HG03432 (cell line): ENCODE data around the gene TANC1.

Experiments
- ATAC-seq: cut with Tn5 transposase; IDR thresholded peaks from one replicate; pipeline ENCODE4 v1.9.1; 2021; ENCODE audit warnings: mild to moderate bottlenecking, moderate library complexity; ENCODE audit not compliant: unreplicated experiment

Gene TANC1

DNA sequence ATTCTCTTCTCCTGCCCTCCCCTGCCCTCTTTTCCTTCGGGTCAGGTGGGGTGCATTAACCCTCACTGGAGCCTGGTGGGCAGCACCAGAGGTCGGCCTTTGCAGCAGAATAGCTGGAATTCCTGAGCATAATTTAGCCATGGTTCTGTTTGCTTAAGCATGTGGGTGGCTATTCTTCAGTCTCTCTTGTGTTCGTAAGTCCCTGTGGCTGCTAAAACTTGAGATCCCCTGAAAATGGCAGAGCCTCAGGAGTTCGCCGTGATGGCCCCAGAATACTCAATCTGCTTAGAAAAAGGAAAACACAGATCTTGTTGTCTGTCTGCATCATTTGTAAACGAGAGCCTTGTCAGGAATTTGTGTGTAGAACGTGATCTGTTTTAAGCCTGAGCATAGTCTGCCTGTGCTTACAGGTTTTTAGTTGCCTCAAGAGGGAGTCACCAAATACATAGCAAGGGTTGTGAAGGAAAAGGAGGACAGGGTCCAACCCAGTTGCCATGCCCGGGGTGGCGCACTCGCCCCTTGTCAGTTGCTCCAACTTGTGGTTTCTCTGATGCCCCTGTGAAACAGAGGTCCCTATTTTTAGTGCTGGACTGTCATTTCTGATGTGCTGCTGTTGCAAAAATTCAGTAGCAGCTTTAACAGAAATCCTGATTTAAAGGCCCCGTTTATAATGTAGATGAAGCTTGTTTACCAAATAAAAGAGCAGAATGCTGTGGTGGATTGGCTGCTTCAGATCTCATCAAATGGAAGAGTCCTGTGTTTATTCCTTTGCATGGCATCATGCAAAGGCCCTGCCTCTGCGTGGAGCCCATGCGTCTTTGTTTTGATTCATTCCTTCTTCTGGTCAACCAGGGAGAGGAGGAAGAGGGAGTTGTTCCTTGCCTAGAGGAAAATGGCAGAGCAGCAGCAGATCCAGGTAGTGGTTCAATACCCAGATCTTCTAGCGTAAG lies 243.3 kb downstream of the TANC1 start:
- ATAC-seq, result no peak

DNA sequence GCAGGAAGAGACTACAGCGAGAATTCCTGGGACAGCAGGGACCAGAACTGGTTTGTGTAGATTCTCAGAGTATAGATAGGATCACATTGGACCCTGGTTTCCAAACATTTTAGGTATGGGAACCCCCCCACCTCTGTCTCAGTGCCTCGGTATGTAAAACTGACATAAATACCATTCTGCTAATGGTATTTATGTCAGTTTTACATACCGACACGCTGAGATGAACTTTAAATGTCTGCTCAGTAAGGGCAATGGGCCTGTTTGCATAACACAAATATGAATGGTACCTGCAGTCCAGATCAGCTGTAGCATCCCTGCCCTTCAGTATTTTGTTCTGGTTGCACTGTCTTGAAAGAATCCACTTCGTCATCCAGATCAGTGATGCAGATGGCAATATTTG lies 244.9 kb downstream of the TANC1 start:
- no peak for ATAC-seq

DNA sequence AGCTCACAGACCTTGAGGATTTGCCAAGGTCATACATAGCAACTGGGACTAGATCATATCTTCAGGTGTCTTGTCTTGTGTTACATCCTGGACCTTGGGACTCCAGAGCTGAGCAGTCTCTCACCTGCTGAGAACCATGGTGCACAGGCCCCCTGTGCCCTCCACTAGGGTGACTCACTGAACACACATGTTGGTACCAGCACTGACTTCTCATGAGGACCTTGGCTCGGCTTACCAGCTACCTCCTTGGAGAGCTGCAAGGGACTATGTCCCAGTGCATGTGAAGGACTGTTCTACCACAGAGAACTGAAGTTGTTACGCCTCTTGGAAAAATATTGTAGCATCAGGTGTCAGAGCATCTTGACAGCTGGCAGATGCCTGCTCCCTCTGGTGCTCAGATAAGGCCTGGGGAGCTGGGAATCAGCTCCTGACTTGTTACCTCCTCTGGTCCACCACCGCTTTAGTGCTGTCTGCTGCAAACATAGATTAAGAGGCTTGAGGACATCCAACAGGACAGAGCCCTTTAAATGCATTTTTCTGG lies 246.0 kb downstream of the TANC1 start:
- ATAC-seq, result no peak

DNA sequence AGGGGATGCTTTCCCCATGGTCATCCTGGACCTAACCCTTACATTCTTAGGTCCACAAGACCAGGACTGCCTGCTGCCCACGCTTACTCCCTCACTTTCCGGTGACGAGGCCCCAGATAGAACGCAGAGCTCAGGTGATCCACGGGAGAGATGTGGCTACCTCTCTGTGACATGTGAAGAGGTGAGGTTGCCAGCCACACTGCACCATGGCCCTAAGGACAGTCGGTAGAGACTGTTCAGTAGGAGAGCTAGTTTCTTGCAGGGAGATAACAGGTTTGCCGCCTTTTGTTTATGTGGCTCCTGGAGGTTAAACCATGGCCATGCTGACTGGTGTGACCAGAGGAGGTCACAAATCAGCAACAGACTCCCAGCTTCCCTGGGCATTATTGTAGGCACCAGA lies 246.7 kb downstream of the TANC1 start:
- ATAC-seq, result no peak

DNA sequence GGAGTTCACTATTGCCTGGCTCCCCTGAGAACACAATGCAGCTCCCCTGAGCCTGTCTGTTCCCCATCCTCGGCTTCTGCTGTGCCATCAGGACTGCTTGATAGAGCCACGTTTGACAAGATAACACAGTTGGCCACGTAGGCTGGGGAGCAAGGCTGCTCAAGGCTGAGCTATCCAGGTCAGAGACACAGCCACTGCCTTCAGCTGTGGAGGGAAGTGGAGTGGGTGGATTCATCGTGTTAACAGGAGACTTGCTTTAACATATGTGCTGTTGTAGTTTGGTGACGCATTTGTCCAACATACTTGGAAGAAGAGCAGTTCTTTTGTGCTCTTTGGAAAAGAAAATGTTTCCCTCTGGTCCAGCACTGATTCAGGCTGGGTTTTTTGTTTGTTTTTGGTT lies 249.2 kb downstream of the TANC1 start:
- no peak for ATAC-seq

DNA sequence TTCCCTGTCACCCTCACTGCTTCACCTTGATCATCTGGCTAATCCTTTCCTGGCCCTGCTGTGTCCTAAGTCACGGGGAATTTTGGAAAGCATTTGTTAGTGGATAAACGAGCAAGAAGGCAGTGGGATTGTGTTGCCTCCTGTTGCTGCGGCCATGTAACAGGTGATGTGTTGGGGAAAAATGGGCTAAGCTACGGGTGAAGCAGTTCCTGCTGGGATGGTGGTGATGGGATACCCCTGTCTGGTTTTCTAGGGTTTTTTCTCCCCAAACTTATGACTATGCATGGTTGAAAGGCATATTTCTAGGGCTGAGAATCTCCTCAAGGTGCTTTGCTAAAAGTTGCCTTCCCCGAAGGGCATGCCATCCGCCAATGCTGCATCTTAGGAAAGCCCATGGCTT lies 249.9 kb downstream of the TANC1 start:
- ATAC-seq, result no peak

DNA sequence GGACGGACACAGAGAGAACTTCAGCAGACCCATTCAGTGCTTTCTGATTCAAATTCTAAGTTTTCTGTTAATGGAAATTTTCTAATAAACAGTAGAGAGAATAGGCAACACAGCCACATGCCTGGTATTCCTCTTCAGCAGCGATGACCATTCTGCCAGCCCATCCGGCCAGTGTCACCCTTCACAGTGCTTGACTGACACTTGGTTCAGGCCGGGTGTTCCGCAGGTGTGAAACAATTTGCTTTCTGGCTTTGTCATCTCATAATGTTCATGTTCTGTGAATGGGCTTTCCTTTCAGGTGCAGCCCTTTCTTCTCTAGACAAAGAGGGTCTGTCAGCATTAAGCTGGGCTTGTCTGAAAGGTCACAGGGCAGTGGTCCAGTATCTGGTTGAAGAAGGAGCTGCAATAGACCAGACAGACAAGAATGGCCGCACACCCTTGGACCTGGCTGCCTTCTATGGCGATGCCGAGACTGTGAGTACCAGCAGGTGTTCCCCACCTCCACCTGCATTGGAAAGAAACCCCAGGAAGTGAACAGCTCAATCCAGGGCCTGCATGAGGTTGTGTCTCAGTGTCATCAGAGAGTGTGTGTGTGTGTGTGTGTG lies 251.1 kb downstream of the TANC1 start:
- ATAC-seq, result no peak

DNA sequence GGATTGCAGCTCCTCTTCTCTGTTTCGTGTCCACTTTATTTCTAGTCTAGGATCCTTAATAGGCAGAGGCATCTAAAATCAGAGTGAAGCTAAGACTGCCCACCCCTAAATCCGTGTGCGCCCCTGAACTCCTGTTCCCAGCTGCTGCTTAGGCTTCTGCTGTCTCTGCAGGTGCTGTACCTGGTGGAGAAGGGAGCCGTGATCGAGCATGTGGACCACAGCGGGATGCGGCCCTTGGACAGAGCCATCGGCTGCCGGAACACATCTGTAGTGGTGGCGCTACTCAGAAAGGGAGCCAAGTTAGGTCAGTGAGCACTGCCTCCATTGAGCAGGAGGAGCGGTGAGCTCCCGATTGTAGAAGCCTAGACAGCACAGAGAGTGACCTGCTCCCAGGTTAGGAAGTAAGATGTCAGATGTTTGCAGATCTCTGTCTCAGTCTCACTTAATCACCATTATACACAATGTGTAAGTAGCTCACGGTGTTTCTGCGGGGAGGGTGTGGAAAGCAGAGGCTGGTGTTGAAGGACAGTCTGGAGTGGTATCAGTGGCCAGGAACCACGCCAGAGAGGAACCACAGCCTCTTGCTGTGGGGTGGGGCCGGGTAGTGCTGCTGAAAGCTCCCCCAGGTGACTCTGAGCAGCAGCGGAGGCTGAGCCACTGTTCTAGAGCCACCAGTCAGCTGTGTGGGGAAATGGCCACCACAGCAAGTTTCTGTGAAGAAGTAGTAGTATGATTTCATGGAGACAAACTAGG lies 255.8 kb downstream of the TANC1 start:
- ATAC-seq, result no peak

DNA sequence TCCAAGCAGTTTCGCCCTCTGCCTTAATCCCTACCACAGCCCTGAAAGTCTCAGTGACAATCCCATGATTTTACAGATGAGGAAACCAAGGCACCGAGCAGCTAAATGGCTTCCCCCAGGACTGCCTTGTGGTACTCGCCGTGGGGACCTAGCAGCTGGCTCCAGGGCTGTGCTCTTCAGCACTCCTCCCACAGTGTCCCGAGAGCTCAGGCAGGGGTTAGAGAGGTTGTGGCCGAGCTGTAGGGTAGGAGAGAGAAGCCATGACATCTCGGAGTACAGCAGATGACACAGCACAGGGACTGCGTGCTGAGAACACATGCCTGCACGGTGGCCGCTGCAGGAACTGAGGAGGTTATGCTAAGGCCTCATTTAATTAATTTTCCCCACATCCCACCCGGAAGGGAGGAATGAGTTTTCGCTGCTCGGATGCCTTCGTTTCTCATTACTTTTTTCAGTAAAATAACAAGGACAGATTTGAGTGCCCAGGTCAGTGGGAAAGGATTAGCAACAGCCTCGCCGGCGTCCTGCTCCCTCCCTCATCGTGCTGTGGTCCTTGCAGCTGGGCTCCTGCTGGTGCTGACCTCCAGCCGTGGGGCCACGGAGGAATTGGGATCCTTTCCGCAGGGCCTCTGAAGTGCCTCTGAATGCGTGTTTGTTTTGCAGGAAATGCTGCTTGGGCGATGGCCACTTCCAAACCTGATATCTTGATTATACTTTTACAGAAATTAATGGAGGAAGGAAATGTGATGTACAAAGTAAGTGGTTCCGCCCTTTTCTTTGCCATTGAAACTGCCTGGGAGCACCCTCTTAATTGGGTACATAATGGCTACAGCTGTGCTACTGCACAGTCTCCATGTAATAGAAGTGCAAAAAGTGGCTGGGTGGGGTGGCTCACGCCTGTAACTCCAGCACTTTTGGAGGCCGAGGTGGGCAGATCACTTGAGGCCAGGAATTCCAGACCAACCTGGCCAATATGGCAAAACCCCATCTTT lies 256.9 kb downstream of the TANC1 start:
- ATAC-seq, result no peak

DNA sequence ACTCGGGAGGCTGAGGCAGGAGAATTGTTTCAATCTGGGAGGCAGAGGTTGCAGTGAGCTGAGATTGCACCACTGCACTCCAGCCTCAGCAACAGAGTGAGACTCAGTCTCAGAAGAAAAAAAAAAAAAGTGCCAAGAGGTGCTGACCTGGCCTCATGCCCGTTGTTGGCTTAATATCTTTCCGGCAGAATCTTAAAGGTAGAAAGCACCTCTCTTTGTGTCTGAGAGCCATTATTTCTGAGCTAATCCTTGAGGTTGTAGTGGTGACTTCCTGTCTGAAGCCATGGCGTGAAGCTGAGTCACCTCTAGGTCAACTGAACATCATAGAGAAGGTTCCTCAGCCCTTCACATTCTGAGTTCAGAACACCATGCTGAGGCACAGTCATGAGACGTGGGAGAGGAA lies 257.6 kb downstream of the TANC1 start:
- ATAC-seq, result no peak

DNA sequence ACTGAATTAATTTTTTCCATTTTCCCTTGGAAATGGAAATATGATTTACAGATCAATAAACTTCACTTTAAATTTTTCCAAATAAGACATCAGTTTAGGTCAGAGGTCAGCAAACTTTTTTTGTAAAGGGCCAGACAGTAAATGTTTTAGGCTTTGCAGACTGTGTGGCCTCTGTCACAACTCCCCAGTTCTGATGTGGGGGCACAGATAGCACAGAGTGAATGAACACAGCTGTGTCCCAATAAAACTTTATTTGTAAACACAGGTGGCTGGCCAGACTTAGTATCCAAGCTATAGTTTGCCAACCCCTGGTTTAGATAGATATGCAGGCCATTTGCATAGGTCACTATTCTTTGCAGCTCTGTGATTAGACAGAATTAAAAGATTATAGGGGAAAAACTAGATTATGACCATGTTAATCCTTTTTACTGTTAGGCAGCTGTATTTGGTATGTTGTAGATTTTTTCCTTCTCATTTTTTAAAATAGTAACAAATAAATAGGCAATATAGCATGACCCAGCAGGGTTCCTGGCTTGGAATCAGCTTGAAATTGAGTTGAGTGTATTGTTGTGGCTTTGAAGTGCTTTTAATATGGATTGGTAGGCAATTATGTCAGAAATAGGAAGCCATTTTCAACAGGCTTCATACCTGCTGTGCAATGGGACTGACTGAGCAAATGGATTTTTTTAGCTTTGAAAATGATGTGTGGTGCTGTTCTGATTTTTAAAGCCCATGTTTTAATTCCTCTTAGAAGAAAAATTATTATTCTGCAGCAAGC lies 258.4 kb downstream of the TANC1 start:
- ATAC-seq, result no peak

DNA sequence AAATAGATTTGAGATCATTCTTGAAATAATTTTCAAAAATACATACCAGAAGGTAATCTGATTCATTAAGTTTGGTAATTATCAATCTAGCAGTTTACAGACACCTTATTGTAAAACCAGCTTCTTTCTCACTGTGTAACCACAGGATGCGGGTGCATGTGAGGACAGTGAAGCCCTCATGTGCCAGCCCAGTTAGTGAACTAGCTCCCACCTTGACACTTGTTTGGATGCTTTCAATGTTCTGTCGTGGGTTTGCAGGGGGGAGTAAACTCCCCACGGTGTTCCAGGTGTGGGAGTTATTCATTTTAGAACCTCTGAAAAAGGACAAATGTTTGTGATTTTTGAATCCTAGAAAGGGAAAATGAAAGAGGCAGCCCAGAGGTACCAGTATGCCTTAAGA lies 259.0 kb downstream of the TANC1 start:
- no peak for ATAC-seq

DNA sequence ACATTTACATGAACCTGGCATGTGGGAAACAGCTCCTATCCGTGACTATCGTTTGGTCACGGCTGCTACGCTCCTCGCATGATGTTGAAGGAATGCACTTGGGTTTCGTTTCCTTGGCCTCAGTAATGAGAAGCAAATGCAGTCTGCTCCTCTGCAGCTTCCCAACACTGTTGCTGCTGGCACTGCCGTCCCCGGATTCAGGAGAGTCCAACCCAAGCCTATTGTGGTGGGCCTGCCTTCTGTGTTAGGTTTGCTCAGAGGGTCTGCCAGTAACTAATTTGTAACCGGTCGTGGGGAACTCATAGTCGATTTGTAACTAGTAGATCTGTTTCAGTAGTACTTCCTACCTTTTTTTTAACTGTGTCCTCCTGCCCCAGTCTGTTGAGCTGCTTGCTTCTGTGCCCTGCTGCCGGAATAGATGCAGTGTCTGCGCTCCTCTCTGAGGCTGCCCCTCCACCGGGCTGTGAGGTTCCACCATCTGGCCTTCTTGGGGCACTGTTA lies 259.7 kb downstream of the TANC1 start:
- no peak for ATAC-seq

DNA sequence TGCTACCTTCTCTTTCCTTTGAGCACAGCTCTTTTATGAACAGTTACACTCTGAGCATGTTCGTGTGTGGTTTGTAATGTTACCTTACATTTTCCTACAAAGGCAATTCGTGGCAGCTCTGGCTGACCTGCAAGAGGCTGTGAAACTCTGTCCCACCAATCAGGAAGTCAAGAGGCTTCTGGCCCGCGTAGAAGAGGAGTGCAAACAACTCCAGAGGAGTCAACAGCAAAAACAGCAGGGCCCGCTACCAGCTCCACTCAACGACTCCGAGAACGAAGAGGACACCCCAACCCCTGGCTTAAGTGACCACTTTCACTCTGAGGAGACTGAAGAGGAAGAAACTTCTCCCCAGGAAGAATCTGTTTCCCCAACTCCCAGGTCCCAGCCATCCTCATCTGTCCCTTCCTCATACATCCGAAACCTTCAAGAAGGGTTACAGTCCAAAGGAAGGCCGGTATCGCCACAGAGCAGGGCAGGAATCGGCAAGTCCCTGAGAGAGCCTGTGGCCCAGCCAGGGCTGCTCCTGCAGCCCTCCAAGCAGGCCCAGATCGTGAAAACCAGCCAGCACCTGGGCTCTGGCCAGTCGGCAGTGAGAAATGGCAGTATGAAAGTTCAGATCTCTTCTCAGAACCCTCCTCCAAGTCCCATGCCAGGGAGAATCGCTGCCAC lies 261.2 kb downstream of the TANC1 start:
- no peak for ATAC-seq

DNA sequence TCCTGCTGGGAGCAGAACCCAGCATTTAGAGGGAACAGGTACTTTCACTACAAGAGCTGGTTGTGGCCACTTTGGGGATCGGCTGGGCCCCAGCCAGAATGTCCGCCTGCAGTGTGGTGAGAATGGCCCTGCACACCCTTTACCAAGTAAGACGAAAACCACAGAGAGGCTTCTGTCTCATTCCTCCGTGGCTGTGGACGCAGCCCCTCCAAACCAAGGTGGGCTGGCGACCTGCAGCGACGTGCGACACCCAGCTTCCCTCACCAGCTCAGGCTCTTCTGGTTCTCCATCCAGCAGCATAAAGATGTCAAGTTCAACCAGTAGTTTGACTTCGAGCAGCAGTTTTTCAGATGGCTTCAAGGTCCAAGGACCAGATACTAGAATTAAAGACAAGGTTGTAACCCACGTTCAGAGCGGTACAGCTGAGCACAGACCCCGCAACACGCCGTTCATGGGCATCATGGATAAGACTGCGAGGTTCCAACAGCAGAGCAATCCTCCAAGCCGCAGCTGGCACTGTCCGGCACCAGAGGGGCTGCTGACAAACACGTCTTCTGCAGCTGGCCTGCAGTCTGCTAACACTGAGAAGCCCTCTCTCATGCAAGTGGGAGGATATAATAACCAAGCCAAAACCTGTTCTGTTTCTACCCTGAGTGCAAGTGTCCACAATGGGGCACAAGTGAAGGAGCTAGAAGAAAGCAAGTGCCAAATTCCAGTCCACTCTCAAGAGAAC lies 261.9 kb downstream of the TANC1 start:
- ATAC-seq, result no peak

DNA sequence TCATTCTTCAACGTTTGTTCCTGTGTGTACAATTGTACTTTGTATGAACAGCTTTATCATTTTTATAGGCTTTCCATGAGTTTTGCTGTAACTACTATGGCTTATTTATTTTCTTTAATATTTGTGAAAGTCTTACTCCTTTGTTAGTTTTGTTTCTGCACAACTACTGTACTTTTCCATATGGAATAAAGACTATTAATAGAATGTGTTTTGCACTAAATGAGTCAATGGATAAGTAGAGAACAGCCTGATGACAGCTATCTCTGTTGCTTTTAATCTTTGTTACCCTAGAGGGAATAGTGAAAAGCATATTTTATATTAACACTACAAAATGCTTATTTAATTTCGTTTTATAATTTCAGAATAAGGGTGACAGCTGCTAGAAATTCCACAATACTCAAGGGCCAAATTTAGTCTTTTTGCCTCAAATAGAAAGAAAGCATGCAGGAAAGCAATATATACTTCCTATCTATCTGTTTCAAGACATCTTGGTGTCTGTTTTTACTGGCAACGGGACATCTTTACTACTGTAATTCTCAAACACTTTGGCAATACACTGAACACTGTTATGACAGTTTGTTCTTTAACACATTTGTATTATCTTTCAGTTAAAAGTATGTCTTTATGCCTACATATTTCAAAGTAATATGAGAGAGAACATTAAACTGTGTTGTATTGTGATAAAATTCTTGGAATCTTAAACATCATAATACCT lies 264.2 kb downstream of the TANC1 start:
- ATAC-seq, result no peak

DNA sequence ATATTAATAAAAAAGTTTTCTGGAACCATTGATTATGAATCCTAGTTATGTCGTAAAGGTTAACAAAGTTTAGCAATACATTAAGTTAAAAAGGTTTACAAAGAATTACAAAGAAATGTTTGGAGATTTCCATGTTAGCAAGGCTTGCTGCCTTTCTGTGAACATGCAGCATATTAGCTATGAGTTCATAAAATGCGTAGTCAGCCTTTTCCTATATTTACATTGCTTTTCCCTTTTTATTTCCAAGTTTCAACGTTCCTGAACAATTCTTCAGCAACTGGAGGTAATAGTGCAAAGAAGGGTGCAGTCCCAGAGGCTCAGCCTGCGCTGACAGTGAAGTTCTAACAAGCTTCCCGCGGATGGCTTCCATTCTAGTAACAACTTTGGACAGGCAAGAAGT lies 266.4 kb downstream of the TANC1 start:
- no peak for ATAC-seq
